Measurements from ENCODE around the gene ARGFX.

- TF ChIP-seq EZH2 (IDR thresholded peaks at IDR 0.05; ENCODE audit: low read depth, low read length, severe bottlenecking), result no peak
- TF ChIP-seq POLR2AphosphoS5 (IDR thresholded peaks at IDR 0.05; ENCODE audit: low read depth, low read length), result no peak
- no peak for TF ChIP-seq MAFK (IDR thresholded peaks at IDR 0.05; ENCODE audit: low read depth, low read length)
- no peak for TF ChIP-seq CTCF (IDR thresholded peaks at IDR 0.05; ENCODE audit: control extremely low read depth in 1 of 3, insufficient read depth in 1 of 3, low read depth in 1 of 3, low read length in 3 of 3)
- no peak for TF ChIP-seq RAD21 (IDR thresholded peaks at IDR 0.05 in 1 of 2, conservative IDR thresholded peaks at IDR 0.05 in 1 of 2; ENCODE audit: low read depth in 2 of 2, low read length in 2 of 2)
- TF ChIP-seq SIRT6 (IDR thresholded peaks at IDR 0.05; ENCODE audit: low read length), result no peak
- TF ChIP-seq CHD2 (IDR thresholded peaks at IDR 0.05; ENCODE audit: low read length), result no peak
- TF ChIP-seq, protein P1, sequence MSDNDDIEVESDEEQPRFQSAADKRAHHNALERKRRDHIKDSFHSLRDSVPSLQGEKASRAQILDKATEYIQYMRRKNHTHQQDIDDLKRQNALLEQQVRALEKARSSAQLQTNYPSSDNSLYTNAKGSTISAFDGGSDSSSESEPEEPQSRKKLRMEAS (IDR thresholded peaks at IDR 0.05), result no peak
- TF ChIP-seq, protein P2, sequence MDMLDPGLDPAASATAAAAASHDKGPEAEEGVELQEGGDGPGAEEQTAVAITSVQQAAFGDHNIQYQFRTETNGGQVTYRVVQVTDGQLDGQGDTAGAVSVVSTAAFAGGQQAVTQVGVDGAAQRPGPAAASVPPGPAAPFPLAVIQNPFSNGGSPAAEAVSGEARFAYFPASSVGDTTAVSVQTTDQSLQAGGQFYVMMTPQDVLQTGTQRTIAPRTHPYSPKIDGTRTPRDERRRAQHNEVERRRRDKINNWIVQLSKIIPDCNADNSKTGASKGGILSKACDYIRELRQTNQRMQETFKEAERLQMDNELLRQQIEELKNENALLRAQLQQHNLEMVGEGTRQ (IDR thresholded peaks at IDR 0.05; ENCODE audit: low read length), result no peak
- no peak for TF ChIP-seq ZNF274 (IDR thresholded peaks at IDR 0.05; ENCODE audit: borderline replicate concordance, extremely low read depth, low read length)
These were observed 16.7 kb downstream of the ARGFX start for GRCh38 chr3:121584418-121584817.

Measured in H1 (cell line).